Heart left ventricle (tissue), 13 donors: ENCODE measurements around the gene CTNNA3.

Experiments used
- POLR2A ChIP-seq, 2 donors: fragments of 450-650 bp; IDR thresholded peaks; one replicate each; pipeline ENCODE4 v1.6.1; 2017; ENCODE audit warnings: antibody characterized with exemption in 2 of 2, mild to moderate bottlenecking in 2 of 2, moderate library complexity in 2 of 2
- TF ChIP-seq, protein P1 (sequence below), 12 donors: fragments of 200-600 bp; sonication (generic) in 4 of 12; IDR thresholded peaks; one replicate each; pipeline versions ENCODE4 v1.5.0 to v1.8.0; 2018 to 2022; ENCODE audit warnings: antibody characterized with exemption in 12 of 12, mild to moderate bottlenecking in 5 of 12
- donor health status: ischemic (EF 13 %, LVEDD 7.1; RV severe dilation, severe dysfunction).
- donor health status: DM: no; HTN: yes; CAD: no.
- donor health status: DM: no; HTN: no; CAD: no.
- donor health status: ischemic (EF 25% LVEDD 6.9; RV normal size, moderate dysfunction).
- donor health status: ischemic (EF 25% LVEDD 5.7; RV mildly dilated, moderate dysfunction).
- donor health status: ischemic (EF 35%, LVEDD 5.7; RV mildly dilated, moderate dysfunction).
- donor health status: nonischemic (EF 11% LVEDD 7.7; RV severe dilation, severe dysfunction).
- donor health status: DM: yes; HTN: yes; CAD: no.
- donor health status: PGD.
- donor health status: ischemic (EF 29% LVEDD 5.4; RV normal size, mild dysfunction).
- donor health status: nonischemic (EF 23%, LVEDD 6.1; RV moderate dilation, normal function).

- TF ChIP-seq POLR2A (IDR thresholded peaks at IDR 0.05) = no peak
- TF ChIP-seq, protein P1, sequence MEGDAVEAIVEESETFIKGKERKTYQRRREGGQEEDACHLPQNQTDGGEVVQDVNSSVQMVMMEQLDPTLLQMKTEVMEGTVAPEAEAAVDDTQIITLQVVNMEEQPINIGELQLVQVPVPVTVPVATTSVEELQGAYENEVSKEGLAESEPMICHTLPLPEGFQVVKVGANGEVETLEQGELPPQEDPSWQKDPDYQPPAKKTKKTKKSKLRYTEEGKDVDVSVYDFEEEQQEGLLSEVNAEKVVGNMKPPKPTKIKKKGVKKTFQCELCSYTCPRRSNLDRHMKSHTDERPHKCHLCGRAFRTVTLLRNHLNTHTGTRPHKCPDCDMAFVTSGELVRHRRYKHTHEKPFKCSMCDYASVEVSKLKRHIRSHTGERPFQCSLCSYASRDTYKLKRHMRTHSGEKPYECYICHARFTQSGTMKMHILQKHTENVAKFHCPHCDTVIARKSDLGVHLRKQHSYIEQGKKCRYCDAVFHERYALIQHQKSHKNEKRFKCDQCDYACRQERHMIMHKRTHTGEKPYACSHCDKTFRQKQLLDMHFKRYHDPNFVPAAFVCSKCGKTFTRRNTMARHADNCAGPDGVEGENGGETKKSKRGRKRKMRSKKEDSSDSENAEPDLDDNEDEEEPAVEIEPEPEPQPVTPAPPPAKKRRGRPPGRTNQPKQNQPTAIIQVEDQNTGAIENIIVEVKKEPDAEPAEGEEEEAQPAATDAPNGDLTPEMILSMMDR (IDR thresholded peaks at IDR 0.05) = no peak
Measured at GRCh38 chr10:67043041-67043440, 653.0 kb downstream of the CTNNA3 start.
